PFSK-1 (cell line): ENCODE results near the gene DKC1. TPM values are rescaled to one million over a fixed set of nuclear protein-coding genes. Genes with fewer than 3 reads are reported as not detected.

Source experiments
- FOXP2 ChIP-seq: optimal IDR thresholded peaks from 2 replicates; pipeline ENCODE3; 2011; ENCODE audit warnings: borderline replicate concordance, control low read depth, inconsistent platforms; ENCODE audit not compliant: insufficient read depth; ENCODE audit errors: extremely low read length, extremely low read depth
- POLR2AphosphoS5 ChIP-seq: IDR thresholded peaks from 2 replicates; pipeline ENCODE4 v1.6.1; 2012; ENCODE audit warnings: low read depth, mild to moderate bottlenecking, control low read depth, low read length, moderate library complexity
- SIN3A ChIP-seq: IDR thresholded peaks from 2 replicates; pipeline ENCODE4 v1.6.1; 2012; ENCODE audit warnings: mild to moderate bottlenecking, low read length, moderate library complexity, borderline replicate concordance; ENCODE audit not compliant: insufficient read depth
- TAF1 ChIP-seq: IDR thresholded peaks from 2 replicates; pipeline ENCODE4 v1.6.1; 2012; ENCODE audit warnings: low read length, control low read depth, borderline replicate concordance; ENCODE audit not compliant: insufficient read depth
- polyA plus RNA-seq: library from polyadenylated mRNA; unstranded; fragments of >200 nt; gene quantifications from one replicate; pipeline ENCODE4 v1.2.1, GENCODE V29; 2012; ENCODE audit warnings: low read depth, missing spikeins; ENCODE audit not compliant: insufficient read length
- TF ChIP-seq, protein P1 (sequence below), 2 experiments: IDR thresholded peaks; 2 replicates each; pipeline versions ENCODE4 v1.6.1 to v1.8.0; 2011 to 2012; ENCODE audit warnings: low read depth in 2 of 2, low read length in 2 of 2, control low read depth in 1 of 2, inconsistent platforms in 1 of 2, mild to moderate bottlenecking in 1 of 2, moderate library complexity in 1 of 2; ENCODE audit not compliant: insufficient read depth in 1 of 2

DKC1 gene
- polyA plus RNA-seq, result 211 TPM

DNA sequence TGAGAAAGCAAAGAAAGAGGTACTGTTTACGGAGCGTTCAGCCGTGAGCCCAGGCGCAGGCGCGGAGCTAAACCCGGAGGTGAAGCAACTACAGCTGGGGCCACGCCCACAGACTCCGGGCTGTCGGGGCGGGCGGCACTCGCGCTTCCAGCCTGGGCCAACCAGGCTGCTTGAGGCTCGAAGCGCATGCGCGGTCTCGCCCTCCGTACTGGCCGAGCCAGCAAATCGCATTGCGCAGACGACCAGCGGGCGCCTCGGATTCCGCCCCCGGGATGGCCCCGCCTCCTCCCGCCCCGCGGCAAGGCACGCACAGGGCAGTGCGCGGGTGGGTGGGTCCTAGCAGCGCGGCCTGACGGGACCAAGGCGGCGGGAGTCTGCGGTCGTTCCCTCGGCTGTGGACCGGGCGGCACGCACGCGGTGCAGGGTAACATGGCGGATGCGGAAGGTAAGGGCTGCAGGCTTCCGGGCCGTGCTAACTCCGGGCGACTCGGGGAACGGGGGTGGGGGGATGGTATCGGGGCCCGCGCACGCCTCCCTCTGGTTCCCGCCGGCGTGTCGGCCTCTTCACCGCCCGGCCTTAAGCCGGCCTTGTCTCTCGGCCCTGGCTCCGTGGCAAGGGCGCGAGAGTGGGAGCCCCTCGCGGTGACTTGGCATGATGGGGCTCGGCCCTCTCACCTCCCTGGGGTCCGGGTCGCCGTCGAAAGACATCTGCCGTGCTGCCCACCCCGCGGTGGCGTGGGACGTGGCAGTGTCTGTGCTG lies at the start of gene DKC1:
Gene DKC1, plus strand, starts transcription at position 328 of the 760 bp plus-strand sequence. Its CDS starts 102 bp downstream, at position 430.
- TF ChIP-seq SIN3A, result no peak
- TF ChIP-seq TAF1, result peak; percentile 42; the same call in 1 of the 2 replicates
- peak; percentile 76 for TF ChIP-seq POLR2AphosphoS5

DNA sequence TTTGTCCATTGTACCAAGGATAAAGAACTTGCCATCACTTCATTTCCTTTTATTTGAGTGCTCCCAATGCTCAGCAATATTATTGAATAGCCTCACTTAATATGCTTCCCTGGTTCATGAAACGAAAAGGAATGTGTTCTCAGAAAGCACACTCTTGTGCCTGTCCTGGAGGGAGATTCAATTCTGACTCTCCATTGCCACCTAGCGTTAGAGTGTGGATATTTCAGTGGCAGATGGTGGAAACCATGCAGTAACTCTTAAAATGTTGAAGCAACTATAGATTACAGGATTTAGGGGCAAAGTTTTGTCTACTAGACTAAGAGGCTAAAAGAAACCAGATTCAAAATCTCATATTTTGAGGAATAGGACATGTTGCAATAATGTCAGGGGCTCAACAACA lies 47.7 kb upstream of the DKC1 start:
- TF ChIP-seq POLR2AphosphoS5 (no peak), FOXP2 (no peak), TAF1 (no peak), SIN3A (no peak)
- TF ChIP-seq, protein P1, sequence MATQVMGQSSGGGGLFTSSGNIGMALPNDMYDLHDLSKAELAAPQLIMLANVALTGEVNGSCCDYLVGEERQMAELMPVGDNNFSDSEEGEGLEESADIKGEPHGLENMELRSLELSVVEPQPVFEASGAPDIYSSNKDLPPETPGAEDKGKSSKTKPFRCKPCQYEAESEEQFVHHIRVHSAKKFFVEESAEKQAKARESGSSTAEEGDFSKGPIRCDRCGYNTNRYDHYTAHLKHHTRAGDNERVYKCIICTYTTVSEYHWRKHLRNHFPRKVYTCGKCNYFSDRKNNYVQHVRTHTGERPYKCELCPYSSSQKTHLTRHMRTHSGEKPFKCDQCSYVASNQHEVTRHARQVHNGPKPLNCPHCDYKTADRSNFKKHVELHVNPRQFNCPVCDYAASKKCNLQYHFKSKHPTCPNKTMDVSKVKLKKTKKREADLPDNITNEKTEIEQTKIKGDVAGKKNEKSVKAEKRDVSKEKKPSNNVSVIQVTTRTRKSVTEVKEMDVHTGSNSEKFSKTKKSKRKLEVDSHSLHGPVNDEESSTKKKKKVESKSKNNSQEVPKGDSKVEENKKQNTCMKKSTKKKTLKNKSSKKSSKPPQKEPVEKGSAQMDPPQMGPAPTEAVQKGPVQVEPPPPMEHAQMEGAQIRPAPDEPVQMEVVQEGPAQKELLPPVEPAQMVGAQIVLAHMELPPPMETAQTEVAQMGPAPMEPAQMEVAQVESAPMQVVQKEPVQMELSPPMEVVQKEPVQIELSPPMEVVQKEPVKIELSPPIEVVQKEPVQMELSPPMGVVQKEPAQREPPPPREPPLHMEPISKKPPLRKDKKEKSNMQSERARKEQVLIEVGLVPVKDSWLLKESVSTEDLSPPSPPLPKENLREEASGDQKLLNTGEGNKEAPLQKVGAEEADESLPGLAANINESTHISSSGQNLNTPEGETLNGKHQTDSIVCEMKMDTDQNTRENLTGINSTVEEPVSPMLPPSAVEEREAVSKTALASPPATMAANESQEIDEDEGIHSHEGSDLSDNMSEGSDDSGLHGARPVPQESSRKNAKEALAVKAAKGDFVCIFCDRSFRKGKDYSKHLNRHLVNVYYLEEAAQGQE (IDR thresholded peaks at IDR 0.05; ENCODE audit: insufficient read depth in 1 of 2, low read depth in 2 of 2, low read length in 2 of 2), result no peak

DNA sequence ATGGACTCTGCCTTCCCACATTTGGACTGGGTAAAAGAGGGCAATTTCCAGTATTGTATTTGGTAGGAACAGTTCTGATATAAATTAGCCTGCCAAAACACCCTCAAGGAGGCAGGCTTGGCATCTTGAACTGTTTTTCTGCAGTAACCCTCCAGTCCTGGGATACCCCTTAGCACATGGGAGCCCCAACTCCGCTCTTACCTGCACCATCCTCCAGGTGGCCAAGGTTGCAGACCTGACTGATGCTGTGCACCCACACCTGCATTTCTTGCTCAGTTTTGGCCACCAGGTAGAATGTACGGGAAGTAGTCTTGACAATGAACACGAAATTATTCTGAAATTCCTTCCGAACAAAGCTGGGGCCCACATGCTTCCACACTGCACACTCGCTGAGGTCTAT lies 46.8 kb upstream of the DKC1 start:
- TF ChIP-seq FOXP2, result no peak
- TF ChIP-seq POLR2AphosphoS5, result no peak
- TF ChIP-seq SIN3A, result no peak
- TF ChIP-seq, protein P1 (IDR thresholded peaks at IDR 0.05; ENCODE audit: insufficient read depth in 1 of 2, low read depth in 2 of 2, low read length in 2 of 2), result no peak
- no peak for TF ChIP-seq TAF1

DNA sequence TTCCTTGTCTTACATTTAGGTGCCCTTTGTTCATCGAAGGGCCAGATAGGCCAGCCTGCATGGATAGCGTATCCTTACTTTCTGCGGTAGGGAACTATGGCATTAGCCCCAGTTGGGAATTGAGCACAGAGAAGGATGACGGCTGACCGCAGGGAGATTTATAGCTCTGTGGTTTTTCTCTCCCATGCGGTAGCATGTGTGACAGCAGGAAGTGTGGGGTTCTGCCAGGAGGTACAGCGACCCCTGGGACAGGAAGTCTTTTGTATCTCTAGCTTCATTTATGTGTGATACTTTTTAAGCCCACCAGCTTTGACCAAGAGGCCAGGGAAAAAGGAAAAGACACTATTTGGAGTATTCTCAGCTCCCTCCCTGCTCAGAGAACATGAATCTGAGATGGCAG lies 44.8 kb upstream of the DKC1 start:
- TF ChIP-seq SIN3A (no peak), TAF1 (no peak), POLR2AphosphoS5 (no peak), FOXP2 (no peak)
- TF ChIP-seq, protein P1 (IDR thresholded peaks at IDR 0.05; ENCODE audit: insufficient read depth in 1 of 2, low read depth in 2 of 2, low read length in 2 of 2), result no peak

DNA sequence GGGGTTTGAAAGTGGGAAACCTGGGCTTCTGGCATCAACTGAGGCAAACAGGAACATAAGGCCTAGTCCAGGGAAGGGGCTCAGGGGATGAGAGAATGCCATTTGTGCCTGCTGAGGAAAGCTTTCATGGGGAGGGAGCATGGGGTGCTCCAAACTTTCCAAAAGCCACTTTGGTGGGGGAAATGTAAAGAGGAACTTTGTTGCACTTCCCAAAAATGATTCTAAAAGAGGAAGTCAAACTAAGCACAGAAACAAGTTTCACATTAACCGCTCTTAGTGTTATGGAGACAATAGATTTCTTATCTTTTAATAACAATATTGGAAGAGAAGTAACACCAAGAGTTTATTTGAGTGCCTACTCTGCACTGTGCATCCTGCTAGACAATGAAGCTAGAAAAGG lies 44.0 kb upstream of the DKC1 start:
- TF ChIP-seq FOXP2 (no peak), SIN3A (no peak), TAF1 (no peak), POLR2AphosphoS5 (no peak)
- TF ChIP-seq, protein P1 (IDR thresholded peaks at IDR 0.05; ENCODE audit: insufficient read depth in 1 of 2, low read depth in 2 of 2, low read length in 2 of 2), result no peak
